Measurements from ENCODE around the gene GAL3ST1. TPM values are rescaled to one million over a fixed set of nuclear protein-coding genes. Genes with fewer than 3 reads are reported as not detected.

GAL3ST1 gene
- total and polyA plus RNA-seq, 8 donors, result 0.87 to 48.4 (median 3.7) TPM

DNA sequence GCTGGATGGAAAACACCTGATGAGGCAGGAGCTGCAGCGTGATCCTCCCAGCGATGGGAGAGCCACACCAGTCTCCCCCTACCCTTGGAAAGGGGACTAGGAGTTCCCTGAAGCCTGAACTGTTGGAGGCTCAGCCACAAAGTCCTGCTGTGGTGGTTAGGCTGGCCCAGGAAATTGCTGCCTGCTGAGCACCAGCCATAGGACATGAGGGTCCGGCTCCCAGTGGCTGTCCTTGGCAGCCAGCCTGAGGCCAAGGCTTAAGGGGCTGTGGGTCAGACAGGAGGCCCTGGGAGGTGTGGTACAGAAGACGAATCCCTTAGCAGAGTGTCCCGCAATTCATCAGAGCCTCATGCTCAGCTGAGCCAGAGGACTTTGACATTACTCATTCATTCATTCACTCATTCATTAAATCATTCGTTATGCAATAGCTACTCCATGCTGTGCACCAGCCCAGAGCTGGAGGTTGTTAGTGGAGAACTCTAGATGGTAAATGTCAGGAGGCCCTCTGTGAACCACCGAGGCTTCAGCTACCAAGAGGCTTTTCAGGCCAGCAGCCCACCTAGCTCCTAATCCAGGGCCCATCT is 54.5 kb downstream of the GAL3ST1 start:
- WGBS, 5 donors, result 78 to 87% (median 86%) methylated on average over 6 to 7 of the region's 7 CpGs
- H3K4me3 ChIP-seq, result no peak overlapping the region
- no peaks in the 10 kb centered on the region for H3K36me3 ChIP-seq
- H3K27me3 ChIP-seq, result peaks cover 0 to 12% (median 0%) of the 10 kb centered on the region in 3 donors
- TF ChIP-seq, protein P1, sequence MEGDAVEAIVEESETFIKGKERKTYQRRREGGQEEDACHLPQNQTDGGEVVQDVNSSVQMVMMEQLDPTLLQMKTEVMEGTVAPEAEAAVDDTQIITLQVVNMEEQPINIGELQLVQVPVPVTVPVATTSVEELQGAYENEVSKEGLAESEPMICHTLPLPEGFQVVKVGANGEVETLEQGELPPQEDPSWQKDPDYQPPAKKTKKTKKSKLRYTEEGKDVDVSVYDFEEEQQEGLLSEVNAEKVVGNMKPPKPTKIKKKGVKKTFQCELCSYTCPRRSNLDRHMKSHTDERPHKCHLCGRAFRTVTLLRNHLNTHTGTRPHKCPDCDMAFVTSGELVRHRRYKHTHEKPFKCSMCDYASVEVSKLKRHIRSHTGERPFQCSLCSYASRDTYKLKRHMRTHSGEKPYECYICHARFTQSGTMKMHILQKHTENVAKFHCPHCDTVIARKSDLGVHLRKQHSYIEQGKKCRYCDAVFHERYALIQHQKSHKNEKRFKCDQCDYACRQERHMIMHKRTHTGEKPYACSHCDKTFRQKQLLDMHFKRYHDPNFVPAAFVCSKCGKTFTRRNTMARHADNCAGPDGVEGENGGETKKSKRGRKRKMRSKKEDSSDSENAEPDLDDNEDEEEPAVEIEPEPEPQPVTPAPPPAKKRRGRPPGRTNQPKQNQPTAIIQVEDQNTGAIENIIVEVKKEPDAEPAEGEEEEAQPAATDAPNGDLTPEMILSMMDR (IDR thresholded peaks at IDR 0.05), result no peak
- TF ChIP-seq POLR2AphosphoS5 (IDR thresholded peaks at IDR 0.05) (no peak), POLR2A (IDR thresholded peaks at IDR 0.05) (no peak), EP300 (IDR thresholded peaks at IDR 0.05) (no peak)
- H3K4me1 ChIP-seq, result no peaks in the 10 kb centered on the region
- DNase-seq, result no peak
- no peak overlapping the region for H3K27ac ChIP-seq
- intact Hi-C loops (cut with DNase I; ENCODE audit: low total_unique reads), result no loop called here
- no peaks in the 10 kb centered on the region for H3K9me3 ChIP-seq

DNA sequence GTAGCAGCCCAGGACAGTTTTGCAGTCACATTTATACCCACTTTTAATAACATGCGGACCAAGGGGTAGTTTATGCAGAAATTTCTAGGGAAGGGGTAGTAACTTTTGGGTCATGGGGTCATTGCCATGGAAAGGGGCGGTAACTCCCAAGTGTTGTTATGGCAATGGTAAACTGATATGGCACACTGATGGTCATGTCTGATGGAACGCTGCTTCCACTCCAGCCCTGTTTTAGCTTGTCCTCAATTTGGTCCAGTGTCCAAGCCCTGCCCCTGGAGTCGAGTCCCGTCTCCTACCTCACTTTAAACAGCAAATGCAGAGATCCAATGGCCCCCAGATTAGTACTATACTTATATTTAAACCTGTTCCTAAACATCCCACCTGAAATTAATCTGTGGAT is 57.7 kb downstream of the GAL3ST1 start:
- TF ChIP-seq, protein P1 (IDR thresholded peaks at IDR 0.05), result no peak
- TF ChIP-seq EP300 (IDR thresholded peaks at IDR 0.05) (no peak), POLR2AphosphoS5 (IDR thresholded peaks at IDR 0.05) (no peak), POLR2A (IDR thresholded peaks at IDR 0.05) (no peak)
- 82 to 95% (median 91%) methylated on average over 5 of the region's 5 CpGs for WGBS, 5 donors
- intact Hi-C loops (cut with DNase I; ENCODE audit: low total_unique reads), result no loop called here
- peaks cover 0 to 12% (median 0%) of the 10 kb centered on the region in 3 donors for H3K27me3 ChIP-seq
- H3K36me3 ChIP-seq, result no peaks in the 10 kb centered on the region
- no peak for DNase-seq
- no peak overlapping the region for H3K27ac ChIP-seq
- H3K9me3 ChIP-seq, result peaks cover 0 to 2% (median 0%) of the 10 kb centered on the region in 4 donors
- no peak overlapping the region for H3K4me3 ChIP-seq
- no peaks in the 10 kb centered on the region for H3K4me1 ChIP-seq

DNA sequence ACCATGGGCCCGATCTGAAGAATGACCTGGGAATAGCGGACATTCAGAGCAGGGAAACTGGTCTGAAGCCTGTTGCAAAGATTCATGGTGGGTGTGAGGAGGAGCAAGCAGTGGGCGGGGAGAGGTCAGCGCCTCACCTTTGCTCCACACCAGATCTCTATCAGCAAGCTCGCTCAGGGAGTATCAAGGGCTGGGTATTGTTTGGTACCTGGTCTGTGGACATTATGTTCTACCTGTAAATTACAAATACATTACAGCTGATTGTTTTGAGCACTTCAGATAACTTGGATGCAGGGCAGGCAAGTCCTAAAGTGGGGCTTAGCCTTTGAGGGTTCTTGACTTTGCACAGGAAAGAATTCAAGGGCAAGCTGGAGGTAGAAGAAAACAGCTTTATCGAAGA is 58.2 kb downstream of the GAL3ST1 start:
- Histone ChIP-seq H3K4me1 (no peaks in the 10 kb centered on the region), H3K27me3 (peaks cover 0 to 11% (median 0%) of the 10 kb centered on the region in 3 donors), H3K4me3 (no peak overlapping the region), H3K27ac (no peak overlapping the region), H3K9me3 (peaks cover 0 to 7% (median 0%) of the 10 kb centered on the region in 4 donors), H3K36me3 (no peaks in the 10 kb centered on the region)
- 74 to 84% (median 78%) methylated on average over 6 of the region's 6 CpGs for WGBS, 5 donors
- DNase-seq, result no peak
- no peak for TF ChIP-seq POLR2AphosphoS5 (IDR thresholded peaks at IDR 0.05)
- TF ChIP-seq, protein P1 (IDR thresholded peaks at IDR 0.05), result no peak
- TF ChIP-seq POLR2A (IDR thresholded peaks at IDR 0.05), result no peak
- TF ChIP-seq EP300 (IDR thresholded peaks at IDR 0.05), result no peak
- intact Hi-C loops (cut with DNase I; ENCODE audit: low total_unique reads), result no loop called here

DNA sequence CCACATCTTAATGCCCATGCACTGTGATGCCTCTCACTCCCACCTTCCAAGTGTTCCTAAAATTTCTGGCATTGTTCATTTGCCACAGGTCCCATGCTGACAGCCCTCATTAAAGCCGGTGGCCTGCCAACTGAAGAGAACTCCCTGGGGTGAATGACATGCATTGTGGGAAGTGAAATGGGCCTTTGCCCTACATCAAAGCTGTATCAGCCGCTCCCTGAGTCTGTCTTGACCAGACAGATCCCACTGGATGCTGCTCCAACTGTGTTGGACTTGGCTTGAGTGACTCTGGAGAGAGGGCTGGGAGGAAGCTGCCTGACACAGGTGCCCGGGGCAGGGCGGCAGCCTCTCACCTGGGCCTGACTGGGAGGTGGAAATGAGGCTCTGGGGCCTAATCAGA is 60.2 kb downstream of the GAL3ST1 start:
- intact Hi-C loops (cut with DNase I; ENCODE audit: low total_unique reads), result no loop called here

More for the DNA sequence above, 60.2 kb downstream of the GAL3ST1 start:
- Histone ChIP-seq H3K36me3 (no peaks in the 10 kb centered on the region), H3K9me3 (peaks cover 0 to 7% (median 0%) of the 10 kb centered on the region in 4 donors), H3K4me3 (no peak overlapping the region), H3K27ac (no peak overlapping the region), H3K4me1 (no peaks in the 10 kb centered on the region), H3K27me3 (no peaks in the 10 kb centered on the region)
- DNase-seq, result no peak
- TF ChIP-seq EP300 (IDR thresholded peaks at IDR 0.05) (no peak), POLR2A (IDR thresholded peaks at IDR 0.05) (no peak), POLR2AphosphoS5 (IDR thresholded peaks at IDR 0.05) (no peak)
- TF ChIP-seq, protein P1 (IDR thresholded peaks at IDR 0.05), result no peak
- WGBS, 5 donors, result 62 to 85% (median 70%) methylated on average over 2 to 4 of the region's 4 CpGs
